ENCODE measurements around the gene UNK.
"Not testable (repeated sequence)": the region's sequence is repeated elsewhere in the genome, so short reads cannot be mapped to it uniquely, and the experiment has no call there.

The UNK gene

DNA sequence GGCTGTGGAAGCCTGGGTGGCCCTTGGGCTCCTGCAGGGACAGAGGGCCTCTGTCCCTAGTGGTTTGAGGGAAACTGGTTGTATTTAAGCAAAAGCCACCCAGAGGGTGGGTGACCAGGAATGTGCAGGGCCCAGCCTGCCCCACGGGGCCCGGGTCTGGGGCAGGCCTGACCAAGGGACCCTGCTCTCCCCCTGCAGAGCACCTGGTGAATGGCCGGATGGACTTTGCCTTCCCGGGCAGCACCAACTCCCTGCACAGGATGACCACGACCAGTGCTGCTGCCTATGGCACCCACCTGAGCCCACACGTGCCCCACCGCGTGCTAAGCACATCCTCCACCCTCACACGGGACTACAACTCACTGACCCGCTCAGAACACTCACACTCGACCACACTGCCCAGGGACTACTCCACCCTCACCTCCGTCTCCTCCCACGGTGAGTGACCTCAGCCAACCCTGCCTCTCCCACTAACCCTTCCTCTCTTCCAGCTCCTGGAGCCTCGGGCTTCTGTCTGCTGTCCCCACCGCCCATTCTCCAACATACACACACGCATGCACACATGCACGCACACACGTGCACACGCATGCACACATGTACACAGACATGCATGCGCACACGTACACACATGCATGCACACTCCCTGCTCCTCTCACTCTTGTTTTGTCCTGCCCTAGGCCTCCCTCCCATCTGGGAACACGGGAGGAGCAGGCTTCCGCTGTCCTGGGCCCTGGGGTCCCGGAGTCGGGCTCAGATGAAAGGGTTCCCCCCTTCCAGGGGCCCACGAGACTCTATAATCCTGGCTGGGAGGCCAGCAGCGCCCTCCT, 30.0 kb upstream of the UNK start:
- DNase-seq = no peak

DNA sequence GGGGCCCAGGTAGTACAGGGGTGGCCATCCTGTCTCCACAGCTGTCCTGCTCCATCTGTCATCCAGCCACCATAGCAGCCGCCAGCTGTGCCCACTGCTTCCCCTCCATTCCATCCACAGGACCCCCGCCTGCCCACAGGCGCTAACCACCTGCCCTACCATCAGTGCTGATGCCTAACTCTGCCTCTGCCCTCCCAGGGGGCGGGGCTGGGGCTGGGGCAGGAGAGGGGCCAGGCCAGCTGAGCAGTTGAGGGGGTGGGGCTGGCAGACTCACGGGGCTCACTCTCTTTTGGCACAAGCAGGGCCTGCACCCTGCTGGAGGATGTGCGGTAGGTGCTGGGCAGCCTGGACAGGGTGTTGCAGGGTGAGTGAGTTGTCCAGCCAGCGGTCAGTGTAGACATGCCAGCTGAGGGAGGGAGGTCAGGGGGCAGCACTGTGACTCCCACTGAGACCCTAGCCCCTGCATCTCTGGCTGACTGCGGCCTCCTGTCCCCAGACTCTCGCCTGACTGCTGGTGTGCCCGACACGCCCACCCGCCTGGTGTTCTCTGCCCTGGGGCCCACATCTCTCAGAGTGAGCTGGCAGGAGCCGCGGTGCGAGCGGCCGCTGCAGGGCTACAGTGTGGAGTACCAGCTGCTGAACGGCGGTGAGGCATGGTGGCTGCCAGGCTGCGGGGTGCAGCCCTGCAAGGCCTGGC, 29.3 kb upstream of the UNK start:
- no peak for DNase-seq

DNA sequence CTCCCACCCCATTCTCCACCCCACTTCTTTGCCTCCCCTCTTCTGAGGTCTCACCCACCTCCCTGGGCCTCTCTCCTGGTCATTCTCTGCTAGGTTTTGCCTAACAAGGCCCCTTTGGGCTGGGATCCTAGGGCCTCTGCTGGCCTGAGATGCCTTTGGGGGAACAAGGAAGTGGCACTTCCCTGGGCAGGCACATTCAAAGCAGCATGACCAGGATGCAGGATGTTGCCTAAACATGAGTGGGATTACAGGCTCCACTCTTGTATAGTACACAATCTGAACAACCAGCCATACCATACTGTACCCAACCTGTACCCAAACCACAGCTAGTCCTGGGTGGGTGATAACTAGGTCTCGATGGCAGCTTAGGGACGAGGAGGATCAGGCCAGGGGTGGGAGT, 28.6 kb upstream of the UNK start:
- DNase-seq = no peak

DNA sequence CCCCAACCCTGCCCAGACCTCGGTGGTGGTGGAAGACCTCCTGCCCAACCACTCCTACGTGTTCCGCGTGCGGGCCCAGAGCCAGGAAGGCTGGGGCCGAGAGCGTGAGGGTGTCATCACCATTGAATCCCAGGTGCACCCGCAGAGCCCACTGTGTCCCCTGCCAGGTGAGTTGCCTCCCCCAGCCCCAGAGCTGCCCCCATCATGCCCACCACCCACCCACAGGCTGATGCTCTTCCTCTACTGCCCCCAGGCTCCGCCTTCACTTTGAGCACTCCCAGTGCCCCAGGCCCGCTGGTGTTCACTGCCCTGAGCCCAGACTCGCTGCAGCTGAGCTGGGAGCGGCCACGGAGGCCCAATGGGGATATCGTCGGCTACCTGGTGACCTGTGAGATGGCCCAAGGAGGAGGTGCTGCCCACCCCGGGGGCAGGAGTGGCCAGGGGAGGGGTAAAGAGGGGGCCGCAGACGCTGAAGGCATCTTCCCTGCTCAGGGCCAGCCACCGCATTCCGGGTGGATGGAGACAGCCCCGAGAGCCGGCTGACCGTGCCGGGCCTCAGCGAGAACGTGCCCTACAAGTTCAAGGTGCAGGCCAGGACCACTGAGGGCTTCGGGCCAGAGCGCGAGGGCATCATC, 28.0 kb upstream of the UNK start:
- DNase-seq = no peak

DNA sequence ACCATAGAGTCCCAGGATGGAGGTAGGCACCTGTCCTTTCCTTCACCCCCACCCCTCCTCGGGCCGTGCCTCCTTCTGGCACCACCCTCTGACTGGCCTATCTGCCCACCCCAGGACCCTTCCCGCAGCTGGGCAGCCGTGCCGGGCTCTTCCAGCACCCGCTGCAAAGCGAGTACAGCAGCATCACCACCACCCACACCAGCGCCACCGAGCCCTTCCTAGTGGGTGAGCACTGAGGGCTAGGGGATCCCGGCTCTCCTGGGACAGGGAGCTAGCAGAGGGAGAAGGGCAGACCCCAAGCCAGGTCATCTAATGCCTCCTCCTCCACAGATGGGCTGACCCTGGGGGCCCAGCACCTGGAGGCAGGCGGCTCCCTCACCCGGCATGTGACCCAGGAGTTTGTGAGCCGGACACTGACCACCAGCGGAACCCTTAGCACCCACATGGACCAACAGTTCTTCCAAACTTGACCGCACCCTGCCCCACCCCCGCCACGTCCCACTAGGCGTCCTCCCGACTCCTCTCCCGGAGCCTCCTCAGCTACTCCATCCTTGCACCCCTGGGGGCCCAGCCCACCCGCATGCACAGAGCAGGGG, 27.4 kb upstream of the UNK start:
- no peak for DNase-seq

DNA sequence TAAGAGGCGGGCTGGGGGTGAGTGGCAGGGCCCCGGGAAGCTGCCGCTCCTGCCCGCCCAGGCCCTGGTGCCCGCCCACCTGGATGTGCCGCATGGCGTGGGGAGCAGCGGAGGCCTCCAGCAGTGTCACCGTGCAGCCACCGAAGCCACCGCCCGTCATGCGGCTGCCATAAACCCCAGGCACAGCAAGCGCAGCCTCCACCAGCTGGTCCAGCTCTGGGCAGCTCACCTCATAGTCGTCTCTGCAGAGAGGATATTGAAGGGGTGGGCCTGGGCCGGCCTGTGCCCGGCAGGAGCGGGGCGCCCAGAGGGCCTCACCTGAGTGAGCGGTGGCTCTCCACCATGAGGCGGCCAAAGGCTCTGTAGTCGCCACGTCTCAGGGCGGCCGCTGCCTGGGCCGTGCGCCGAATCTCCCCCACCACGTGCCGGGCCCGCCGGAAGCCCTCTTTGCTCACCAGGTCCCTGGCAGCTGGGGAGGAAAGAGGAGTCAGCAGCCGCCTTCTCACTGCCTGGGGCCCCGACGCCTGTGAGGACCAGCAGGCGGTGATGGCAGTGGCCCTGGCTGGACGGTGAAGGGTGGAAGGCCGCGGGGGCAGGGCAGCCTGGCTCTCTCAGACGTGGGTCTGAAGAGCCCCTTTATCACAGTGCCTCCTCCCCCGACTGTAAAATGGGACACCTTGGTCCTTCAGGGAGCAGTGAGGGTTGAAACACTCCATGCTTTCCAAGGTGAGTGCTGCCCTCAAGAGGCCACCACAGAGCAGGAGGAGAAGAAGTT, 26.3 kb upstream of the UNK start:
- DNase-seq = no peak

DNA sequence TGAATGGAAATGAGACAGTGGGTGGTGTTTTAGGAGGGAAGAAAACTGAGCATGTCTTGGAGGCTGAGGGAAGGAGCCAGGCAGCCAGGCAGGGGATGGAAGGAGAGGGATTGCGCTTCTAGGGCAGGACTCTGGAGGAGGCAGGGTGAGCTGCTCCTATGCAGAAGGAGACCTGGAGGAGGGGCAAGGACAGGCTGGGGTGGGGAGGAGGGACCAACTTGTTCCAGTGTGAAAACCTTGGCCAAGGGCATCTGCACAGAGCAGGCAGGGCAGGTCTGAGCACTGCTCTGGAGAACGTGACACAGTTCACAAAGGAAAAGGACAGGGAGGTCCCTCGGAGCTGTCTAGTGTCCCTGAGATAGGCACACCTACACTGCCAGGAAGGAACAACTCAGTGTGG, 25.1 kb upstream of the UNK start:
- no peak for DNase-seq

DNA sequence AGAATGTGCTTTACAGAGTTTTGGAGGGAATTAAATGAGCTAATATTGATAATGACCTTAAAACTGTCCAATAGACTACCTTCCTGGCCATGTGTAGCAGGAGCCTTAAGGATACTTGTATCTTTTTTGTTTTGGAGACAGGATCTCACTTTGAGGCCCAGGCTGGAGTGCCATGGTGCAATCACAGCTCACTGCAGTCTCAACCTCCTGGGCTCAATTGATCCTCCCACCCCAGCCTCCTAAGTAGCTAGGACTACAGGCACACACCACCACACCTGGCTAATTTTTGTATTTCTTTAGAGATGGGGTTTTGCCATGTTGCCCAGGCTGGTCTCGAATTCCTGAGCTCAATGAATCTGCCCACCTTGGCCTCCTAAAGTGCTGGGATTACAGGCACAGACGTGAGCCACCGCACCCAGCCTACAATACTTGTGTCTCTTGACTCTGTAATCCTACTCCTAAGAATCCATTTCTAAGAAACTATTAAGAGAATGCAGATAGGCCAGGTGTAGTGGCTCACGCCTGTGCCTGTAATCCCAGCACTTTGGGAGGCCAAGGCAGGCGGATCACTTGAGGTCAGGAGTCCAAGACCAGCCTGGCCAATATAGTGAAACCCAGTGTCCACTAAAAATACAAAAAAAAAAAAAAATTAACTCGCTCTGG, 24.5 kb upstream of the UNK start:
- DNase-seq = not testable (repeated sequence)

DNA sequence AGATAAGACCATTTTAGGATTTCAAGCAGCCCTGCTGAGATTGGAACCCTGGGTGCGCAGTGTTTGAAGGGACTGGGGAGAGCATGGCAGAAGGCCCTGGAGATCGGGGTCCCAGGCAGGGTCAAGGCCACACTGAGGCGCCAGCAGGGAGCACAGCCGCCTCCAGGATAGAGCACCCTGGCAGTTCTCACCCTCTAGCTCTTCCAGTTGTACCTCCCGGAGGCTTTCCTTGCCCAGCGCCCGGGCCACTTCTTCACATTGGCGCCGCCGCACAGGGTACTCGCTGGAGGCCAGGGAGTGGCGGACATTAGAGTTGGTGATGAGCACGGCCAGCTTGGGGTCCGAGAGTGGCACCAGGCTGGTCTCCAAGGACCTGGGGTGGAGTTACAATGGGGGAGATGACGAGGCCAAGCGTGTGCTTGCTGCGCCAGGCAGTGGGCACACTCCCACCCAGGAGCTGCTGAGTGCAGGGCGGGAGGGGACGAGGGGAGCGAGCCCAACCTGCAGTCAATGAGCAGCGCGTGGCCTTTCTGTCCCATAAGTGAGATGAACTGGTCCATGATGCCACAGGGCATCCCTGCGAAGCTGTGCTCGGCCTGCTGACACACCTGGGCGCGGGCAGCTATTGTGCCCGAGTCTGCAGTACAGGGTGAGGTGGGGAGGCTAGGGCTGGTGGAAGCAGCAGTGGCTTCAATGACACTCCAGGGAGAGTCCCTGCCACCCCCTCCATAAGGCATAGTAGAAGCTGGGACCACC, 21.9 kb upstream of the UNK start:
- no peak for DNase-seq

DNA sequence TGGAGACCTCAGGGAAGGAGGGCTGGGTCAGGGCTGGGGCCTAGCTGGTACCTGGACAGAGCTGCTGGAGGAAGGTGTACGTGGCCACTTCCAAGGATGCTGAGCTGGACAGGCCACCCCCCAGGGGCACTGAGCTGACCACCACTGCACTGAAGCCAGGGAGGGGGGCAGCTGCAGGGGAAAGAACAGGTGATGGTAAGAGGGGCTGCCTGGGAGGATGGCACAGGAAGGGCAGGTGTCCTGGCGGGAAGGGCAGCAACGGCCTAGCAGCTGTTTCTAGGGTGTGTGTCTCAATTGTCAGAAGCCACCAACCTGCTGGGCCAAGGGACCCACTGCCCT, 21.4 kb upstream of the UNK start:
- no peak for DNase-seq

DNA sequence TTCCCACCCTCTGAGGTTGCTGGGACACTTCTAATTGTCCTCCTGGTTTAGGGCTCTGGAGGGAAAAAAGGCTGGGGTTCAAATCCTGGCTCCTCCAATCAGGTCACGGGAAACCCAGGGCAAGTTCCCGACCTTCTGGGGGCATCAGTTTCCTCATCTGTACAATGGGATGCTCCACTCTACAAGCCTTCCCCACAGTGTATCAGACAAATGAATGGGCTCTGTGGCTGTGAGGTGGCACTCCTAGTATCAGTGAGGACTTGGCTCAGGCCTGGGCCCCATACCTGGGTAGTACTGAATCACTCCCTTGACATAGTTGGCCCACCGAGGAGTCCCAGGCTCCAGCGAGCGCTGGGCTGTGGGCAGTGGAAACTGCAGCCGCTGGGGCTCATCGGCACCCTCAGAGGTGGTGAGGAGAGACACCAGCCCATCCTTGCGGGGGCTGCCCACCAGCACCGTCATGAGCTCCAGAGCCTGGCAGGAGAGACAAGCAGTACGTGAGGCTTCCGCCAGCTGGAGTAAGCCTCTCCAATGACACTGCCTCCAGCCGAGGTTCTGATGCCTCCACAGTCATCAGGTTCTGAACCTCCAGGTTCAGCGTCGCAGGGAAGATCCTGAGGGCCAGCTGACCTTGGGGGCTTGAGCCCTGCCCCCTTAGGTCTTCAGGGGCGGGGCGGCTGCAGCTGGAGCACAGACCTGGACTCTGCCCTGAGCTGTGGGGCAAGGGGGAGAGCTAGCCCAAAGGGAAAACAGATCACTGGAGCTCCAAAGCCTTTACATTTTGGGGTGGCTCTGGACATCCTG, 20.8 kb upstream of the UNK start:
- DNase-seq = no peak

DNA sequence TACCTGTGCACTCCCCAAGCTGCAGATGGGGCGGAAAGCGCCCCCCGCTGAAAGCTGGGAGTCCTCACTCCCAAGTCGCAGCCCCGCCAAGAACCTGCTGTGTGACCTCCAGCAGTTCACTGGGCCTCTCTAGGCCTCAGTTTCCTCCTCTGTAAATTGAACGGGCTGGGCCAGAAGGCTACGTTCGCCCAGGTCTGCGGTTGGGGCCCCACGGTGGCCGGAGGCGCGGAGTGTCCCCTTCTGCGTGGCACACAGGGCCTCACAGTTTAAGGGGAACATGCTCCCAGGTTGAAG, 20.2 kb upstream of the UNK start:
- no peak for DNase-seq

DNA sequence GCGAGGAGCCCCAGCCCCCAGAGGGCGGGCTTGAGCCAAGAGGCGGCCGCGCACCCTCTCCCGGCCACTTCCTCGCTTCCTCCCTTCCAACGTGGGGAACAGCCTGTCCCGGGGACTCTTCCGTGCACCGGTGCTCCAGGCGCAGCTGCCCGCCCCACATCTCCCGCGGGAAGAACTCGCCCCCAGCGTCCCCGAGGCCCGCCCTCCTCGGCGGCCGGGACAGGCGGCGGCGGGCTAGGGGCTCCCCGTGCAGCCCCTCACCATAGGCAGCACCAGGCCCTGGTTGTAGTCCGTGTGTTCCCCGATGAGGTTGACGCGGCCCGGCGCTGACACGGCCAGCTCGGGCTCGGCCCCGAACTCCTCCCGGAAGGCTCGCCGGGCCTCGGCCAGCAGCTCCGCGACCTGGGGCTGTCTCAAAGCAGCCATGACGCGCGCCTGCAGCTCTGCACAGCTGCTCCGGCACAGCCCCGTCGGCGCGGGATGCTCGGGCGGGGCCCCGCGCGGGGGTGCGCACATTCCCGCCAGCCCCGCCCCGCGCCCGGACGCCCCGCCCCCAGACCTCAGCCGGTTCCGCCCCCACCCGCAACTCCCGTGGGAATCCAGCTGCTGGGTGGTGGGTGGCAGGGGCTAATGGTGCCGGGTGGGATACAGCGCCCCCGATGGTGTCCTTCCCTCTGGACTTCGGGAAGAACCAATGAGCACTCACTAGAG, 19.7 kb upstream of the UNK start, which contains the start of gene GALK1:
Gene GALK1, minus strand, starts transcription at position 482 of the 711 bp plus-strand sequence. Its CDS starts 56 bp downstream, at position 426.
- DNase-seq = peak; percentile 72

DNA sequence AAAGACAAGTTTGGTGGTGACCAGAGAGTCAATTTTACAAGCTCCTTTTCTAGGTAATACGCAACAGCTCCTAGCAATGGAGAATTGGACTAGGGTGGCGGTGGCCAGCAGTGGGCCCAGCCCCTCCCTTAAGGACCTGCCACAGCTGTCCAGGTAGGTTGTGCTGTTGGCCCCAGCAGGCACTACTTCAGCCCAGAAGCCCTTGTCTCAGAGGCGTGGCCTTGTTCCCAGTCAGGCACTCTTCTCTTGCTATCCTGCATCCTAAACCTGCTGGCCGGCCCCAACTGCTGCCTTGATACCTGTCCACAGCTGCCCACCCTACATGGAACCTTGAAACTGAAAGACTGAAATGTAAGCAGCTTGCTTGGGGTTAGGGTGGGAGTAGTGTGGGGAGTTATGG, 18.6 kb upstream of the UNK start:
- DNase-seq = no peak

DNA sequence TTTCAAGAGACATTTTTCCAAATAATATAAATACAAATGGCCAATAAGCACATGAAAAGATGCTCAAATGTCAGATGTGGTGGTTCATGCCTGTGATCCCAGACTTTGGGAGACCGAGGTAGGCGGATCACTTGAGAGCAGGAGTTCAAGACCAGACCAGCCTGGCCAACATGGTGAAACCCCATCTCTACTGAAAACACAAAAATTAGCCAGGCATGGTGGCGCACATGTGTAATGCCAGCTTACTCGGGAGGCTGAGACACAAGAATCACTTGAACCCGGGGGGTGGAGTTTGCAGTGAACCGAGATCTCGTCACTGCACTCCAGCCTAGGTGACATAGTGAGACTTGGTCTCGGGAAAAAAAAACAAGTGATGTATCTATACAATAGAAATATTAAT, 16.7 kb upstream of the UNK start:
- no peak for DNase-seq

DNA sequence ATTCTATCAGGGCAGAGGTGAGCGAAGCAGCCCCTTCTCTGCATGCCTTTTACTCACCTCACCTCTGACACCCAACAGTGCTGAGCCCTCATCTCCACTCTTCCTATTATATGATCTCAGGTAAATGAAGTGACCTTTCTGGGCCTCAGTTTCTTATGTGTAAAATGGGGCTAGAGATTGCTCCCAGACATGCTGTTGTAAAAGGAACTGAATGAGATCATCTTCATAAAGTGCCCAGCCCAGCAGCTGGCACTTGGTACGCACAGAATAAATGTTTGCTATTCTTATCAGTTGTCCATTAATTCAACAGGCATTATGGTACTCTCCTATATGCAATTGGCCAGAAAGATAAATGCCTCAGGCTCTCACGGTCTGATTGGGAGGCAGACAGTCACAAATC, 15.1 kb upstream of the UNK start:
- DNase-seq = no peak

DNA sequence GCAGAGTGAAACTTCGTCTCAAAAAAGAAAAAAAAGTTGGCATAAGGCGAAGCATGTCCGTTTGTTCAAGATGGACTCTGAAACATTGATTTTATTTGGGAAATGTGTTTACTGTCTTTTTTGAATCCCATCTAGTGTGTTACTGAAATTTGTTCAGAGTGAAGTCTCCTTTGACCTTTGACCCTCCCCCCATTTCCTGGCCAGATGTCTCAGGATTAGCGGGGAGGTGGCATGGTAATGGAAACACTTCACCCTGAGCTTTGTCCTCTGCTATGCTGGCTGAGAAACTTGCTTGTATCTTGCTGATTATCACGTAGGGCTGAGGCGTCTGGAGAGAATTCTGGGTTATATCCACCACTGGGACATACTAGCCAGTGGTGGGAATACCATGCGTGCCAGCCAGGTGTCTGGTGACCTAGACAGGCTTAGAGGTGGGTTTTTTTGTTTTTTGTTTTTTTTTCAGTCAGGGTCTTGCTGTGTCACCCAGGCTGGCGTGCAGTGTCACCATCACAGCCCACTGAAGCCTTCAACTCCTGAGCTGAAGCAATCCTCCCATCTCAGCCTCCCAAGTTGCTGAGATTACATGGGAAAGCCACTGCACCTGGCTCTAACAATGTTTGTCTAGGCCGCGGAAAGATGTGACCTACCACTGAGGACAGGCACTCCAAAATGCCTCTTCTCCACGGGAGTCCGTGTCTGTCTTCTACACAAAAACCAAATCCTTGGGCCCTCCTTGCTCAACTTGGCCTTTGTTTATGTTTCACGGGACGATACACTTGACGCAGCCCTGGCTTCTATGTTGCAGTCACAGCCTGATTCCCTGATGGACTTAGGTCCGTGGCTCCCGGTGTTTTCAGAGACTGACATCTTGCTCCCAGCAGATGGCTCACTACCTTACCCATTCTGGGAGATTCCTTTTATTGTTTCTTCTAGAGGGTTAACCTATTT, 13.0 kb upstream of the UNK start:
- no peak for DNase-seq

DNA sequence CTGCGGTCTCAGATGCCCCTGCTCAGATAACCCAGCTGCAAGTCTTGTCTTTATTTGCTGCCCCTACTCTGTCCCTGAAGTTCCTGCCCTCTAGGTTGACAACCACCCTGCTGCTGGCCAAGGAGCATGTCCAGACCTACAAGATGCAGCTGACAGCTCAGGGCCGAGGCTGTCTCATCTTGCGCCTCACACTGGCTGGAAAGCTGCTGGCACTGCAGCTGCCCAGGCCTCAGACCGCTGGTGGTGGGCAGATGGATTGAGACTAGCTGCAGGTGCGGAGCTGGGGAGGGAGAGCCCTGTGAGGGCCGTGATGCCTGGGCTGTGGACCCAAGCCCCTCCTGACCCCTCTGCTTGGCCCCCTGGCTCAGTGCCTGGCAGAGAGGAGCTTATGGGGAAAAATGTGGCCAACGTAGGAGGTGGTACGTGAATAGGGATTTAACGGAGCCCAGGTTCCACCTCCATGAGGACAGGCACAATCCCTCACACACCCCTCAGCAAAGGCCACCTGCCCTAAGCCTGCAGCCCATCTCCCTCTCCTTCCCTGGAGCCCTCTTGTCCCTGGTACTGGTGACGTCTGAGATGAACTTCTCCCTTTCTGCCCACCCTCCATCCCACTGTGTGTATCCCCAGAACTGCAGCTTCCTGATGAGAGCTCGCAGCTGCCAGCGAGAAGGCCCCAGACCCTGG, 11.3 kb upstream of the UNK start:
- no peak for DNase-seq
